Trophoblast cell (in vitro differentiated cells and primary cell): Measurements from ENCODE around the gene CSGALNACT2.

Experiments
- DNase-seq, 2 donors: peaks; one replicate each; pipeline ENCODE4 v3.0.0-alpha.2; 2016
- H2AFZ ChIP-seq: 2 replicates; pipeline ENCODE4 v1.6.1; 2013; ENCODE audit warnings: low read length, moderate library complexity, mild to moderate bottlenecking; ENCODE audit not compliant: insufficient read depth, poor library complexity
- H2AK5ac ChIP-seq: 2 replicates; pipeline ENCODE4 v1.6.1; 2013; ENCODE audit warnings: mild to moderate bottlenecking, low read length
- H2BK120ac ChIP-seq: 2 replicates; pipeline ENCODE4 v1.6.1; 2013; ENCODE audit warnings: low read length, mild to moderate bottlenecking, moderate library complexity; ENCODE audit not compliant: insufficient read depth, poor library complexity
- H2BK12ac ChIP-seq: 2 replicates; pipeline ENCODE4 v1.6.1; 2013; ENCODE audit warnings: mild to moderate bottlenecking, low read length, moderate library complexity
- H2BK5ac ChIP-seq: 2 replicates; pipeline ENCODE4 v1.6.1; 2013; ENCODE audit warnings: low read length, low read depth, moderate library complexity, mild to moderate bottlenecking; ENCODE audit not compliant: poor library complexity
- H3K14ac ChIP-seq: 2 replicates; pipeline ENCODE4 v1.6.1; 2013; ENCODE audit warnings: mild to moderate bottlenecking, low read length
- H3K18ac ChIP-seq: 2 replicates; pipeline ENCODE4 v1.6.1; 2013; ENCODE audit warnings: mild to moderate bottlenecking, low read length
- H3K23ac ChIP-seq: 2 replicates; pipeline ENCODE4 v1.6.1; 2013; ENCODE audit warnings: low read length
- H3K27ac ChIP-seq: 2 replicates; pipeline ENCODE4 v1.5.1; 2013; ENCODE audit warnings: low read depth, mild to moderate bottlenecking, inconsistent platforms, low read length, moderate library complexity
- H3K27me3 ChIP-seq: 2 replicates; pipeline ENCODE4 v1.6.1; 2013; ENCODE audit warnings: inconsistent platforms, mild to moderate bottlenecking, low read length, moderate library complexity; ENCODE audit not compliant: insufficient read depth
- H3K36me3 ChIP-seq, 2 experiments: 1 replicate in 1 of 2; 2 replicates in 1 of 2; pipeline ENCODE4 v1.6.1; 2013; ENCODE audit warnings: low read length in 2 of 2, mild to moderate bottlenecking in 2 of 2, moderate library complexity in 1 of 2; ENCODE audit not compliant: insufficient read depth in 2 of 2, control insufficient read depth in 1 of 2
- H3K4ac ChIP-seq: 2 replicates; pipeline ENCODE4 v1.6.1; 2013; ENCODE audit warnings: low read depth, mild to moderate bottlenecking, low read length, moderate library complexity
- H3K4me1 ChIP-seq, 2 experiments: 1 replicate in 1 of 2; 2 replicates in 1 of 2; pipeline ENCODE4 v1.6.1; 2013; ENCODE audit warnings: low read length in 2 of 2, mild to moderate bottlenecking in 2 of 2, moderate library complexity in 1 of 2; ENCODE audit not compliant: insufficient read depth in 2 of 2, control insufficient read depth in 1 of 2
- H3K4me2 ChIP-seq: 2 replicates; pipeline ENCODE4 v1.6.1; 2013; ENCODE audit warnings: inconsistent platforms, mild to moderate bottlenecking, low read length, moderate library complexity
- H3K4me3 ChIP-seq: 2 replicates; pipeline ENCODE4 v1.5.1; 2013; ENCODE audit warnings: mild to moderate bottlenecking, low read depth, low read length, inconsistent platforms
- H3K79me1 ChIP-seq: one replicate; pipeline ENCODE4 v1.6.1; 2013; ENCODE audit warnings: low read length
- H3K79me2 ChIP-seq: 2 replicates; pipeline ENCODE4 v1.6.1; 2013; ENCODE audit warnings: low read length, mild to moderate bottlenecking; ENCODE audit not compliant: control insufficient read depth, insufficient read depth, poor library complexity
- H3K9ac ChIP-seq: 2 replicates; pipeline ENCODE4 v1.6.1; 2013; ENCODE audit warnings: mild to moderate bottlenecking, low read length
- H3K9me3 ChIP-seq: 2 replicates; pipeline ENCODE4 v1.6.1; 2013; ENCODE audit warnings: low read depth, mild to moderate bottlenecking, control low read depth, inconsistent platforms, low read length; ENCODE audit not compliant: insufficient read depth
- H4K12ac ChIP-seq: 2 replicates; pipeline ENCODE4 v1.6.1; 2013; ENCODE audit warnings: low read depth, mild to moderate bottlenecking, low read length, moderate library complexity
- H4K8ac ChIP-seq: 2 replicates; pipeline ENCODE4 v1.6.1; 2013; ENCODE audit warnings: low read depth, mild to moderate bottlenecking, low read length, moderate library complexity
- H4K91ac ChIP-seq: one replicate; pipeline ENCODE4 v1.6.1; 2013; ENCODE audit warnings: low read depth, mild to moderate bottlenecking, low read length, moderate library complexity
- WGBS: extraction: QIAGEN DNeasy Blood & Tissue Kit; methylation state at CpG from one replicate; pipeline ENCODE4 v1.1.7; 2013; ENCODE audit warnings: missing lambda C conversion rate; ENCODE audit not compliant: insufficient read length, insufficient coverage; ENCODE audit errors: extremely low coverage; 5-methylcytosine and 5-hydroxymethylcytosine counted together

CSGALNACT2 gene

GRCh38 chr10:43135064-43135463 is 3.2 kb upstream of the CSGALNACT2 start:
- H3K23ac ChIP-seq = no peak overlapping the region
- H2BK120ac ChIP-seq = no peak overlapping the region
- no peak overlapping the region for H4K12ac ChIP-seq
- H3K4me3 ChIP-seq = no peak overlapping the region
- no peak overlapping the region for H3K9ac ChIP-seq
- H3K27me3 ChIP-seq = no peaks in the 10 kb centered on the region
- H3K4me2 ChIP-seq = no peak overlapping the region
- H2BK5ac ChIP-seq = no peak overlapping the region
- no peak overlapping the region for H2AFZ ChIP-seq
- H3K36me3 ChIP-seq = no peaks in the 10 kb centered on the region
- H3K4ac ChIP-seq = no peak overlapping the region
- no CpG with 5 or more reads among the region's 5 CpGs for WGBS
- no peak overlapping the region for H3K14ac ChIP-seq
- H4K8ac ChIP-seq = no peak overlapping the region
- H3K18ac ChIP-seq = no peak overlapping the region
- no peak overlapping the region for H2AK5ac ChIP-seq
- H2BK12ac ChIP-seq = no peak overlapping the region
- peak in 1 of 2 donors; percentile 74 for DNase-seq
- no peak overlapping the region for H3K27ac ChIP-seq
- H3K4me1 ChIP-seq = peaks cover 3 to 4% of the 10 kb centered on the region in 2 experiments
- H4K91ac ChIP-seq = no peak overlapping the region
- peaks cover 10% of the 10 kb centered on the region for H3K79me1 ChIP-seq
- H3K9me3 ChIP-seq = peaks cover 2% of the 10 kb centered on the region
- H3K79me2 ChIP-seq = peaks cover 10% of the 10 kb centered on the region

- H3K4me2 ChIP-seq = no peak overlapping the region
- peaks cover 2% of the 10 kb centered on the region for H3K9me3 ChIP-seq
- H3K9ac ChIP-seq = no peak overlapping the region
- H4K91ac ChIP-seq = no peak overlapping the region
- no peak overlapping the region for H2BK120ac ChIP-seq
- no peaks in the 10 kb centered on the region for H3K27me3 ChIP-seq
- H3K79me2 ChIP-seq = peaks cover 10% of the 10 kb centered on the region
- no peak overlapping the region for H4K8ac ChIP-seq
- H2AFZ ChIP-seq = no peak overlapping the region
- H3K14ac ChIP-seq = no peak overlapping the region
- H3K4ac ChIP-seq = no peak overlapping the region
- no peak overlapping the region for H2BK5ac ChIP-seq
- no peak overlapping the region for H4K12ac ChIP-seq
- H3K36me3 ChIP-seq = no peaks in the 10 kb centered on the region
- H2BK12ac ChIP-seq = no peak overlapping the region
- no peak overlapping the region for H2AK5ac ChIP-seq
- H3K4me1 ChIP-seq = peaks cover 3 to 4% of the 10 kb centered on the region in 2 experiments
- H3K18ac ChIP-seq = no peak overlapping the region
- DNase-seq = no peak
- H3K79me1 ChIP-seq = peaks cover 10% of the 10 kb centered on the region
- H3K27ac ChIP-seq = no peak overlapping the region
- no CpG with 5 or more reads among the region's 2 CpGs for WGBS
- no peak overlapping the region for H3K23ac ChIP-seq
- H3K4me3 ChIP-seq = no peak overlapping the region
Observed at GRCh38 chr10:43135656-43136055, 2.6 kb upstream of the CSGALNACT2 start.

- Histone ChIP-seq H2BK5ac (no peak overlapping the region), H3K18ac (no peak overlapping the region), H3K14ac (no peak overlapping the region), H3K27me3 (no peaks in the 10 kb centered on the region), H2AK5ac (no peak overlapping the region), H3K79me1 (peaks cover 10% of the 10 kb centered on the region), H4K12ac (no peak overlapping the region), H3K36me3 (no peaks in the 10 kb centered on the region), H3K4ac (no peak overlapping the region), H3K27ac (no peak overlapping the region), H2AFZ (no peak overlapping the region), H3K79me2 (peaks cover 10% of the 10 kb centered on the region), H3K9ac (no peak overlapping the region), H4K8ac (no peak overlapping the region), H2BK120ac (no peak overlapping the region), H3K4me1 (peaks cover 3 to 4% of the 10 kb centered on the region in 2 experiments), H2BK12ac (no peak overlapping the region), H4K91ac (no peak overlapping the region), H3K4me2 (no peak overlapping the region), H3K23ac (no peak overlapping the region), H3K4me3 (no peak overlapping the region), H3K9me3 (no peaks in the 10 kb centered on the region)
- DNase-seq = no peak
- no CpG with 5 or more reads among the region's 5 CpGs for WGBS
Observed at GRCh38 chr10:43136432-43136831, 1.8 kb upstream of the CSGALNACT2 start.

DNA sequence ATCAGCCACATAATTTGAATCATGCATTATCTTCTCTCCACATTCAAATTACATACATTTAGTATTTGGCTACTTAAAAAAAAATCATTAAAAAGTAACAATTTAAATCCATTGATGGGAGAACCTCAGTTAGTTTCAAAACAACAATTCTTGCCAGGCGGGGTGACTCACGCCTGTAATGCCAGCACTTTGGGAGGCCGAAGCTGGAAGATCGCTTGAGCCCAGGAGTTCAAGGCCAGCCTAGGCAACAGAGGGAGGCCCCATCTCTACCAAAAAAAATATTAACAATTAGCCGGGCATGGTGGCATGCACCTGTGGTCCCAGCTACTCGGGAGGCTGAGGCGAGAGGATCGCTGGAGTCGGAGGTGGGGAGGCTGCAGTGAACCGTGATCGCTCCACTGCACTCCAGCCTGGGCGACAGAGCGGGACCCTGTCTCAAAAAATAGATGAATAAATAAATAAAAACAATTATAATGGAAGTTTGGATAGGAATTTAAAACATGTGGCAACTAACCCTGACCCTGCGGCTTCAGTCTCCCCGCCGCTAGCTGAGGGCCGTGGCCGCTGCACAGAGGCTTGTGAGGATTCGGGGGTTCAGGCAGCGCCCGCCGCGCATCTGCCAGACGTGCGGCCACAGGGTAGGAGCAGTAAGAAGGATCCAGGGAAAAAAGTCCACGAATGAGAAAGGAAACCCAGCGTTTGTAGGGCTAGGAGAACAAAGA is 1.1 kb upstream of the CSGALNACT2 start:
- peak overlapping the region; percentile 97 for H2AFZ ChIP-seq

More for the DNA sequence above, 1.1 kb upstream of the CSGALNACT2 start:
- Histone ChIP-seq H3K4me3 (peak overlapping the region; percentile 87), H3K36me3 (no peaks in the 10 kb centered on the region), H3K4me2 (peak overlapping the region; percentile 97), H2AK5ac (peak overlapping the region; percentile 72), H3K79me2 (peaks cover 10% of the 10 kb centered on the region), H3K18ac (peak overlapping the region; percentile 91), H4K12ac (peak overlapping the region; percentile 100), H3K27me3 (no peaks in the 10 kb centered on the region), H3K9me3 (no peaks in the 10 kb centered on the region), H3K23ac (no peak overlapping the region), H3K4ac (peak overlapping the region; percentile 95), H2BK12ac (no peak overlapping the region), H2BK5ac (peak overlapping the region; percentile 74), H3K79me1 (peaks cover 10% of the 10 kb centered on the region), H2BK120ac (peak overlapping the region; percentile 63), H3K4me1 (peaks cover 3 to 4% of the 10 kb centered on the region in 2 experiments), H3K27ac (no peak overlapping the region), H4K91ac (peak overlapping the region; percentile 95), H4K8ac (peak overlapping the region; percentile 99), H3K14ac (peak overlapping the region; percentile 92), H3K9ac (peak overlapping the region; percentile 92)
- no CpG with 5 or more reads among the region's 27 CpGs for WGBS
- DNase-seq = peak in 1 of 2 donors; percentile 29
